NB4 (cell line): ENCODE data around the gene TRAPPC3.

Experiments used
- DNase-seq: peaks from one replicate; pipeline ENCODE4 v3.0.0; 2010; ENCODE audit warnings: low read depth
- H3K4me3 ChIP-seq: one replicate; pipeline ENCODE4 v1.5.1; 2011; ENCODE audit warnings: mild to moderate bottlenecking, low read depth, low read length, moderate library complexity
- CTCF ChIP-seq: IDR thresholded peaks from one replicate; pipeline ENCODE4 v1.5.1; 2012; ENCODE audit warnings: low read depth, low read length
- MAX ChIP-seq: IDR thresholded peaks from 2 replicates; pipeline ENCODE4 v1.6.1; 2011; ENCODE audit warnings: low read depth, low read length
- MYC ChIP-seq: IDR thresholded peaks from 2 replicates; pipeline ENCODE4 v1.6.1; 2011; ENCODE audit warnings: low read depth, low read length
- POLR2A ChIP-seq: IDR thresholded peaks from 2 replicates; pipeline ENCODE4 v1.6.1; 2011; ENCODE audit warnings: mild to moderate bottlenecking; ENCODE audit not compliant: insufficient read length; ENCODE audit errors: extremely low read depth

Gene TRAPPC3

GRCh38 chr1:36157973-36158826 is 8.9 kb upstream of the TRAPPC3 start:
- no peak for TF ChIP-seq CTCF
- no peak for TF ChIP-seq MYC
- TF ChIP-seq MAX: no peak
- TF ChIP-seq POLR2A: no peak
- peak overlapping the region; percentile 69 for H3K4me3 ChIP-seq
- no peak for DNase-seq

GRCh38 chr1:36157115-36157903 is 8.0 kb upstream of the TRAPPC3 start:
- H3K4me3 ChIP-seq: peak overlapping the region; percentile 69
- peak; percentile 33 for DNase-seq
- TF ChIP-seq MAX: no peak
- no peak for TF ChIP-seq MYC
- no peak for TF ChIP-seq POLR2A
- no peak for TF ChIP-seq CTCF

- no peak for TF ChIP-seq CTCF
- peak; percentile 51 for TF ChIP-seq MAX
- TF ChIP-seq MYC: peak; percentile 5; the same call in 1 of the 2 replicates
- no peak for TF ChIP-seq POLR2A
- H3K4me3 ChIP-seq: peak overlapping the region; percentile 69
- peak; percentile 83 for DNase-seq
These were observed 7.2 kb upstream of the TRAPPC3 start for GRCh38 chr1:36156329-36157114.

- H3K4me3 ChIP-seq: peak within 1 kb of the TSS; percentile 69
- peak; percentile 87 for DNase-seq
These were observed 6.4 kb upstream of the TRAPPC3 start, which contains the start of gene MAP7D1 for GRCh38 chr1:36155408-36156328. MAP7D1 (plus strand) TSS chr1:36156160; CDS start chr1:36156418, 258 bp downstream.

More at GRCh38 chr1:36155408-36156328, 6.4 kb upstream of the TRAPPC3 start, which contains the start of gene MAP7D1:
- TF ChIP-seq CTCF (no peak), POLR2A (peak; percentile 34), MYC (0 out of 2 replicates have a peak, but pooled peaks have one; percentile 1), MAX (no peak)
